ACHN (cell line): ENCODE data around the gene SAMD14.

Experiments
- DNase-seq: peaks from one replicate; pipeline ENCODE4 v3.0.0-alpha.2; 2015
- in situ Hi-C: cut with HindIII; loops from 2 replicates; pipeline ENCODE4 v1.10.0; 2017; ENCODE audit warnings: low sequenced_read_pairs, low pct_ligation_motif_present, low pct_unique_long_range_greater_than_20kb

Gene SAMD14

GRCh38 chr17:50129728-50130558, at the start of gene SAMD14:
TSS of gene SAMD14 (minus strand) at chr17:50130160. CDS start at chr17:50124959, 5,201 bp downstream.
- in situ Hi-C loops, result no loop called here
- peak; percentile 39 for DNase-seq

GRCh38 chr17:50177983-50178834, 48.2 kb upstream of the SAMD14 start:
- in situ Hi-C loops, result no loop called here
- peak; percentile 93 for DNase-seq

- in situ Hi-C loops, result no loop called here
- no peak for DNase-seq
Observed at GRCh38 chr17:50177476-50177875, 47.5 kb upstream of the SAMD14 start.

GRCh38 chr17:50176559-50177357, 46.8 kb upstream of the SAMD14 start:
- no peak for DNase-seq
- in situ Hi-C loops, result no loop called here

- in situ Hi-C loops, result no loop called here
- DNase-seq, result no peak
Observed at GRCh38 chr17:50175035-50175807, 45.3 kb upstream of the SAMD14 start.

GRCh38 chr17:50174444-50174843, 44.5 kb upstream of the SAMD14 start:
- in situ Hi-C loops, result no loop called here
- DNase-seq, result no peak

GRCh38 chr17:50173335-50173941, 43.5 kb upstream of the SAMD14 start:
- DNase-seq, result peak; percentile 69
- in situ Hi-C loops, result no loop called here

GRCh38 chr17:50172936-50173334, 43.0 kb upstream of the SAMD14 start:
- no peak for DNase-seq
- in situ Hi-C loops, result no loop called here

GRCh38 chr17:50172130-50172529, 42.2 kb upstream of the SAMD14 start:
- no peak for DNase-seq
- in situ Hi-C loops, result no loop called here

GRCh38 chr17:50171371-50172071, 41.6 kb upstream of the SAMD14 start:
- no peak for DNase-seq
- in situ Hi-C loops, result no loop called here

- in situ Hi-C loops, result no loop called here
- no peak for DNase-seq
Observed at GRCh38 chr17:50170662-50171370, 40.9 kb upstream of the SAMD14 start.

GRCh38 chr17:50169881-50170459, 40.0 kb upstream of the SAMD14 start:
- in situ Hi-C loops, result no loop called here

GRCh38 chr17:50169121-50169764, 39.3 kb upstream of the SAMD14 start:
- in situ Hi-C loops, result no loop called here
- DNase-seq, result peak; percentile 66

More at GRCh38 chr17:50169881-50170459, 40.0 kb upstream of the SAMD14 start:
- no peak for DNase-seq

- in situ Hi-C loops, result no loop called here
Observed at GRCh38 chr17:50168319-50168718, 38.4 kb upstream of the SAMD14 start.

GRCh38 chr17:50167371-50167770, 37.4 kb upstream of the SAMD14 start:
- in situ Hi-C loops, result no loop called here
- DNase-seq, result no peak

More at GRCh38 chr17:50168319-50168718, 38.4 kb upstream of the SAMD14 start:
- no peak for DNase-seq
